ENCODE measurements around the gene MGMT.

The MGMT gene

GRCh38 chr10:129654461-129654860, 187.4 kb downstream of the MGMT start:
- no peak for DNase-seq (ENCODE audit: low spot score)
- no peak for TF ChIP-seq CTCF (conservative IDR thresholded peaks at IDR 0.05; ENCODE audit: low read depth)
- ChIA-PET CTCF (interaction anchor here (0.5 kb wide), 1 partner anchor 456 kb away, joined by 3 read pairs; the partner anchor contains the start of gene C10orf143), POLR2A (ENCODE audit: low non-redundant PET) (no interaction called here)
- no peak overlapping the region for H3K27ac ChIP-seq

GRCh38 chr10:129655007-129655678, 188.1 kb downstream of the MGMT start:
- H3K27ac ChIP-seq: no peak overlapping the region
- no peak for TF ChIP-seq CTCF (conservative IDR thresholded peaks at IDR 0.05; ENCODE audit: low read depth)
- POLR2A ChIA-PET (ENCODE audit: low non-redundant PET): no interaction called here
- CTCF ChIA-PET: no interaction called here
- no peak for DNase-seq (ENCODE audit: low spot score)

GRCh38 chr10:129655679-129656031, 188.6 kb downstream of the MGMT start:
- no peak for DNase-seq (ENCODE audit: low spot score)
- no peak for TF ChIP-seq CTCF (conservative IDR thresholded peaks at IDR 0.05; ENCODE audit: low read depth)
- POLR2A ChIA-PET (ENCODE audit: low non-redundant PET): no interaction called here
- CTCF ChIA-PET: no interaction called here
- H3K27ac ChIP-seq: no peak overlapping the region

GRCh38 chr10:129656642-129657041, 189.6 kb downstream of the MGMT start:
- ChIA-PET CTCF (interaction anchor here (0.6 kb wide), 1 partner anchor 175 kb away, joined by 3 read pairs; no protein-coding TSS in a partner anchor), POLR2A (ENCODE audit: low non-redundant PET) (no interaction called here)
- no peak overlapping the region for H3K27ac ChIP-seq
- no peak for DNase-seq (ENCODE audit: low spot score)
- TF ChIP-seq CTCF (conservative IDR thresholded peaks at IDR 0.05; ENCODE audit: low read depth): no peak

- POLR2A ChIA-PET (ENCODE audit: low non-redundant PET): no interaction called here
- CTCF ChIA-PET: interaction anchor here (0.6 kb wide), 1 partner anchor 175 kb away, joined by 3 read pairs; no protein-coding TSS in a partner anchor
- DNase-seq (ENCODE audit: low spot score): no peak
- TF ChIP-seq CTCF (conservative IDR thresholded peaks at IDR 0.05; ENCODE audit: low read depth): no peak
- no peak overlapping the region for H3K27ac ChIP-seq
Measured at GRCh38 chr10:129657297-129658017, 190.4 kb downstream of the MGMT start.

GRCh38 chr10:129658376-129659072, 191.5 kb downstream of the MGMT start:
- CTCF ChIA-PET: interaction anchor here (0.5 to 1.1 kb wide), 4 partner anchors 14 to 286 kb away, joined by 3 read pairs; no protein-coding TSS in a partner anchor
- no peak for DNase-seq (ENCODE audit: low spot score)
- POLR2A ChIA-PET (ENCODE audit: low non-redundant PET): no interaction called here
- H3K27ac ChIP-seq: no peak overlapping the region
- TF ChIP-seq CTCF (conservative IDR thresholded peaks at IDR 0.05; ENCODE audit: low read depth): no peak
